HG03439 (cell line): ENCODE measurements around the gene CFAP97D2.
"Not testable (repeated sequence)": the region's sequence is repeated elsewhere in the genome, so short reads cannot be mapped to it uniquely, and the experiment has no call there.

Source experiments
- ATAC-seq: cut with Tn5 transposase; IDR thresholded peaks from one replicate; pipeline ENCODE4 v1.9.1; 2021; ENCODE audit warnings: mild to moderate bottlenecking, moderate library complexity; ENCODE audit not compliant: unreplicated experiment

The CFAP97D2 gene

DNA sequence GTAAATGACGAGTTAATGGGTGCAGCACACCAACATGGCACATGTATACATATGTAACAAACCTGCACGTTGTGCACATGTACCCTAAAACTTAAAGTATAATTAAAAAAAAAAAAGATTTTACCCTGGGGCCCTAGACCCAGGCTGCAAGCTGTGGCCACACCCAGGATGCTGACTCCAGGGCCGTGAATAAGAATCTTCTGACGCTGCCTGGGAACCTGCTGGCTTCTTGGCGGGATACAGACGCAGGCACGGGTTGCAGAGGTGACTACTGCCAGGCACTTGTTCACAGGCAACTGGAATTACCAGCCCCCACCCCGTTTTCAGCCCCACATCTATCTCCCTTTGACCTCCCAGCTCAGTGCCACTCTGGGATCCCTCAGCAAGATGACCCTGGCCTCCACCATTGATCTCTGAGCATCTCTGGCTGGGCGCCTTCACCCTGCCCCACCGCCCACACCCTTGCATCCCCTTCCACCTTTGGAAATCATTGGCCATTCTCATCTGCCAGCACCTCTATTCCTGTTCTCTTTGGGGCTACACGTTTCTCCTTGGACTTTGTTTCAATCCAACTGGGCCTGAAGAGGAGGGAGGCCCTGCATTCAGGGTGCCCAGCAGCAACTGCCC lies 21.1 kb upstream of the CFAP97D2 start:
- ATAC-seq = no peak

DNA sequence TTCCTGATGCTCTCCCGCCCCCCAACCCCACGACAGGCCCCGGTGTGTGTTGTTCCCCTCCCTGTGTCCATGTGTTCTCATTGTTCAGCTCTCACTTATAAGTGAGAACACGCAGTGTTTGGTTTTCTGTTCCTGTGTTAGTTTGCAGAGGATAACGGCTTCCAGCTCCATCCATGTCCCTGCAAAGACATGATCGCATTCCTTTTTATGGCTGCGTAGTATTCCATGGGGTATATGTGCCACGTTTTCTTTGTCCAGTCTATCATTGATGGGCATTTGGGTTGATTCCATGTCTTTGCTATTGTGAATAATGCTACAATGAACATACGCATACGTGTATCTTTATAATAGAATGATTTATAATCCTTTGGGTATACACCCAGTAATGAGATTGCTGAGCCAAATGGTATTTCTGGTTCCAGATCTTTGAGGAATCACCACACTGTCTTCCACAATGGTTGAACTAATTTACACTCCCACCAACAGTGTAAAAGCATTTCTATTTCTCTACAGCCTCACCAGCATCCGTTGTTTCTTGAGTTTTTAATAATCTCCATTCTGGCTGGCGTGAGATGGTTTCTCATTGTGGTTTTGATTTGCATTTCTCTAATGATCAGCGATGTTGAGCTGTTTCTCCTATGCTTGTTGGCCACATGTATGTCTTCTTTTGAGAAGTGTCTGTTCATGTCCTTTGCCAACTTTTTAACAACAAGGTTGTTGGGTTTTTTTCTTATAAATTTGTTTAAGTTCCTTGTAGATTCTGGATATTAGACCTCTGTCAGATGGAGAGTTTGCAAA lies 20.0 kb upstream of the CFAP97D2 start:
- ATAC-seq = not testable (repeated sequence)

DNA sequence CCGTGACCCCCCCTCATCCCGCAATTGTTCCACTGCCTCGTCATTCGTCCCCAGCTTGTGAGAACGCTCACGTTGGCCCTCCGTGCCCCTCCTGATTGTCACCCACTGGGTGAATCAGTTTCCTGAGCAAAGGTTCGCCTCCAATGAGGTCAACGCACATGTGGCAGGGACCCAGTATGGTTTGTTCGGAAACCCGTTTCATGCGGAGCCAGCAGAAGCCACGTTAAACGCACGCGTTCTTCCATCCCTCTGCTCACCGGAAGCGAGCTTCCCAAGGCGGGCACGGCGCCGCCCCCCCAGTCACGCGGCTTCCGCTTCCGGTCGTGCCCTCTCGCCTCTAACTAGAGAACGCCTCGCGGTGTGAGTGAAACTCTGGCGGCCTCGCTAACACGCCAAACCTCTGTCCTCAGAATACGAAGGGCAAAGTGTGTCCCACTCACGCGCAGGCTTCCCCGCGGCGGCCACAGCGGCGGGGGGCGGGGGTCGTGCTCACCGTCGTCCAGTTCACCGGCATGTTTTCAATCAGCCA lies 18.0 kb upstream of the CFAP97D2 start:
- ATAC-seq = no peak

- ATAC-seq = no peak
Observed at GRCh38 chr13:114161644-114162532, 17.2 kb upstream of the CFAP97D2 start.

DNA sequence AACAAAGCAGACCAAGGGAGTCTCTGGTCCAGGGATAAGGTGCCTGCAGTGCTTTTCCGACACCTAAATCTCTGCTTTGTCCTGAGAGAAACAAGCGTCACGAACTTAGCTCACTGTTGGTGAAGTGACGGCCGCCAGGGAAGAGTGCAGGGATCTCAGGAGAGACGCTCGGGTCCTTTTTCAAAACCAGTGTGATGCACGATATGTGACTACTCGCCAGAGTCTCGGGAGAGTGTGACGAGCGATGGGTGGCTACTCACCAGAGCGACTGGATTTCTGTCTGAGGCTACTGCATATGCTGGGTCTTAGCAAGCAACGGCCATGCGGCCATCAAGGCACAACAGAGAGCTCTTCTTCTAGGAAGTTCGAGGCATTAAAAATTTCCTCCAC lies 16.5 kb upstream of the CFAP97D2 start:
- no peak for ATAC-seq

DNA sequence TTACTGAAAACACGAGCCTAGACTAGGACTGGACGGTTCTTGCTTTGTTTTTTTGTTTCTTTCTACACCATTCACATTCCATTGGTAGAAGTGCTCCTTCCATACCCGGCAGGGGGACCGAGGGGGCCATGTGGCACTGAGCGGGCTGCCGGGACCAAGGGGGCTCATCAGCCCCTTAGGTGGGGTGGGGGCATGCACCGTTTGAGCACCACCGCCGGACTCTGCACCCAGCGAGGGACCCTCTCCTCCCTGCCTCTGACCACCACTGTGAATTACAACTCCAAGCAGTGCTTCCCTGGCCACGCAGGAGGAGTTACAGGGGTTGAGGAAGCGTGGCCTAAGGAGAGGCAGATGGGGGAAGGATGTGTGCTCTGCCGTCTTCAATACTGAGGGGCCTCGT lies 15.0 kb upstream of the CFAP97D2 start:
- ATAC-seq = no peak

DNA sequence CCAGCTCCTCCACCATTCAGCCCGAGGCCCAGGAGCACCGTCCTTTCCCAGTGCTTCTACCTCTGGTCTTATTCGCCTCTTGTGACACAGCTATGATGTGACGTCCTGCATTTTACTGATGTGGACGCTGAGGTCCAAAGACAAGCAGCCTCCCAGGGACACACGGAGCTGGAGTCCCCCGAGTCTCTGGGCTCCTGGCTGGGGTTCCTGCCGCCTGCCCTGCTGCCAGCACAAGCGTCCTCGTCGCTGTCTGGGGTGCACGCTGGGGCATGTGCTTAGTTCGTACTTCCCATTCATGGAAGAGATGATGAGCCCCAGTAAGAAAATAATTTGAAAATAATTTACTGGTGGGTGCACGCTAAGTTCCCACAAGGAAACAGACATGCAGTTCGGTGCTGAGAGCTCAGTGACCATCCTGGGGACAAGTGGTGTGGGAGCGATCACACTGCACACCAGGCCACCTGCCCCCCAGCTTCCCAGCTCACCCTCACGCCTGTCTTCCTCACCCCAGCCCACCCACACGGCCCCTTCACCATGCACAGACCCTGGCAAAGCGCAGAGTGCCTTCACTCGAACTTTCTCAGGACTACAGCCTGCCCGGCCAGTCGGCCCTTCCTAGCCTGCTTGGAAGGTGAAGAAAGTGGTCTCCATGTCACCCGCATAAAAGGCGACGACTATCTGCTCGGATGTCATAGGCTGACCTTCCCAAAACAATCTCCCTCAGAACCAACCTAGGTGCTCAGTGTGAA lies 14.2 kb upstream of the CFAP97D2 start:
- no peak for ATAC-seq

DNA sequence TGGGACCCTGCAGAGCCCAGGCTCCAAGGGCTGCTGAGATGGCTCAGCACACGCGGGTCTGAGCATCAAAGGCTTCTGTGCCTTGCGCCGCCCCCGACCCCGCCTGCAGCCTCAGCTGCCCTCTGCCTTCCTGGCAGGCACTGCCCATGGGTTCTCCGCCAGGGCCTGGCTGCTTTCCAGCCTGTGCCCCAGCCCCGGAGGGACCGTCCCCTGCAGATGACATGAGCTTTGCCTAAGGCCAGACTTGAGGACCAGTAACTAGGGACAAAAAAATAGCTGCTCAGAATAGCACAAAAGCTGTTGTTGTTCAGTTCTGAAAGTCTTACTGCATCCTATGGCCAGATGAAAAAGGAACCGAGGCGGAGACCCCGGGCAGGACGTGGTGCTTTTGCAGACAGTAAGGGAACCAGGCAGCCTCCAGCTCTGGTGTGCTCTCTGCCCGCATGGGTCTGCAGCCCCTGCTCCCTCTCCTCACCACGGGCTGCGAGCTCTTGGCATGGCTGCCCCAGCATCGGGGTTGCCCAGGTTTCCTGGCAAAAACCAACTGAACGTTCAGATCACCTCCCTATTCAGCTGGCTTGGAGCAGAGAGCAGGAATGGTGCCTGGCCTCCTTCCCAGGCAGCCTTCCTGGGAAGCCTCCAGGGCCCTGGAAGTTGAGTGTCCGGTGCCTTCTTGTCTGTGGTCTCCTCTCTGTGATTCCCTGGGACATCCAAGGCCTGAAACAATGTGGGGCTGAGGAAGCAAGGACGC lies 12.5 kb upstream of the CFAP97D2 start:
- ATAC-seq = no peak

GRCh38 chr13:114167426-114167825 lies 11.6 kb upstream of the CFAP97D2 start:
- ATAC-seq = no peak

DNA sequence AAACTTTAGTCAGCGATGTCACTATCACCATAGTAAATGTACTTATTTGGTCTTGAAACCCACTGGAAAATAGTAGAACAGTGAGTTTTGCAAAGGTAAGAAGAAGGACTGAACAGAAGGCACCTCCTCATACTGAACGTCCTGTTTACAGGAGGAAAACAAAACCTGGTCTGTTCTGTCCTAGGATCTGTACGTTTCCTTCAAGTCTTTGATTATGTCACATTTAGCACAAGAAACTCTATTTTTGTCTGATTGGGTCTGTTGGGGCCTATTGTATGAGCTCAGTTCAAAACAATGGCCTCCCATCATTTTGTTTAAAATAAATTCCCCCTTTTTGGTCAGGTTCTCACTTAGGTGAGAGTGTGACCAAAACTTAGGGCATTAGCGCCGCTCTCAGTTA lies 11.2 kb upstream of the CFAP97D2 start:
- no peak for ATAC-seq

- no peak for ATAC-seq
Observed at GRCh38 chr13:114173272-114173671, 5.8 kb upstream of the CFAP97D2 start.

DNA sequence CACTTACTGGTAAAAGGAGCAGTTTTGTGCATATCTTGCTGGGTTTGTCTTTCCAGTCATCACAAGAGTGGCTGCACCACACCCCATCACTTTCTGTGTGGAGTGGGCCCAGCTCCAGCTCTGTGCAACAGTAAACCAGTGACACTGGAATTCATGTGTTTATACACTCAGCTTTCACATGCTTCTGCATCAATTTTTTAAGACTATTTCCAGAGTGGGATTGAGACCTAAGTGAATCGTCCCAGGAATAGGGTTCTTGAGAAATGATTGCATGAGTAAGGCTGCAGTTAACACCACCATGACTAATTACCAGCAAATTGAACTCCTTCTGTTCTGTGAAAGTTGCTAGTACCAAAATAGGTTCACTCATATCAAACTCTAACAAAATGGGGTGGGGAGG lies 5.3 kb upstream of the CFAP97D2 start:
- ATAC-seq = no peak

DNA sequence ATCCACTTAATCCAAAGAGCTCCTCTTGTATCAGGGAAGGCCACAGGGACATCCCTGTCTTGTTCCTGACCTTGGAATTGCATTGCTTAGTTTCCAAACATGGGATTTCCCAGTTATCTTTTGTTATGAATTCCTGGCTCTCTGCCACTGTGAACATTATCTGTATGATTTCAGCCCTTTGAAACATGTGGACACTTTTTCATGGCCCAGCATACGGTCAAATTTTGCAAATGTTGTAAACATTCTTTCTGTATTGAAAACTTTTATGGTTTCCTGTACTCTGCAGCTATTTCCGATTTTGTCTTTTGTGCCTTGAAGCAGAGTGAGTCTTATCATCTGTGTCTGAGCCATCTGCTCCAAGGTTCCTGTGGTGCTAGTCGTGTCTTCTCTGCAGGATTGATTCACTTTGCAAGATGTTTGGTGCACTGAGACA lies 4.5 kb upstream of the CFAP97D2 start:
- ATAC-seq = no peak

DNA sequence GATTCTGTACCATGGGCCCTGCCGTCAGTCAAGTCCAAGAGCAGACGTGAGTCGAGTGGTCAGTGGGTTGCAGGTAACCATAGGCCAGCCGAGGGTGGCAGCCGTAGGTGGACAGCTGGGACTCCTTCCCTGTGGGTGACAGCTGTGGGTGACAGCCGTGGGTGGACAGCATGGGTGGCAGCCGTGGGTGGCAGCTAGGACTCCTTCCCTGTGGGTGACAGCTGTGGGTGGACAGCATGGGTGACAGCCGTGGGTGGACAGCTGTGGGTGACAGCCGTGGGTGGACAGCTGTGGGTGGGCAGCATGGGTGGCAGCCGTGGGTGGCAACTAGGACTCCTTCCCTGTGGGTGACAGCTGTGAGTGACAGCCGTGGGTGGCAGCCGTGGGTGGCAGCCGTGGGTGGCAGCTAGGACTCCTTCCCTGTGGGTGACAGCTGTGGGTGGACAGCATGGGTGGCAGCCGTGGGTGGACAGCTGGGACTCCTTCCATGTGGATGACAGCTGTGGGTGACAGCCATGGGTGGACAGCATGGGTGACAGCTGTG lies 2.6 kb upstream of the CFAP97D2 start:
- ATAC-seq = not testable (repeated sequence)

DNA sequence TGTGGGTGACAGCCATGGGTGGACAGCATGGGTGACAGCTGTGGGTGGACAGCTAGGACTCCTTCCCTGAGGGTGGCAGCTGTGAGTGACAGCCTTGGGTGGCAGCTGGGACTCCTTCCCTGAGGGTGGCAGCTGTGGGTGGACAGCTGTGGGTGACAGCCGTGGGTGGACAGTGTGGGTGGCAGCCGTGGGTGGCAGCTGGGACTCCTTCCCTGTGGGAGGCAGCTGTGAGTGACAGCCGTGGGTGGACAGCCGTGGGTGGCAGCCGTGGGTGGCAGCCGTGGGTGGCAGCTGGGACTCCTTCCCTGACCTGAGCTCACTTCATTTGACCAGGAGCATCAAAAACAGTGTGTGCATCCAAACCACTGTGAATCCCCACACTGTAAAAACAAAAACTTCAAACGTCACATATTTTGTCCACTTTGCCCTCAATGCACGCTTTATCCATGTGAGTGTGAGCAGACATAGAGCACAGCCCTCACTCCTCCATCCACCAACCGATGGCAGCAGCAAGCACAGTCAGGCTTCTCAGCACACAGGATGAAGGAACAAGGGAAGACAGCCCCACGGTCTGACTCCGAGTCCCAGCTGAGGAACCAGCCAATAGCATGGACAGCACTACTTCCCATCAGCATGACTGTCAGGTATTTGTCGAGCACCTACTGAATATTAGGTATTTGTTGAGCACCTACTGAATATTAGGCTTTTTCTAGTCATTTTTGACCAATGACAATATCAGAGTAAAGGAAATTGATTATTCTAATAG lies 1.6 kb upstream of the CFAP97D2 start:
- ATAC-seq = no peak

GRCh38 chr13:114185182-114185971 lies 6.3 kb downstream of the CFAP97D2 start:
- no peak for ATAC-seq

DNA sequence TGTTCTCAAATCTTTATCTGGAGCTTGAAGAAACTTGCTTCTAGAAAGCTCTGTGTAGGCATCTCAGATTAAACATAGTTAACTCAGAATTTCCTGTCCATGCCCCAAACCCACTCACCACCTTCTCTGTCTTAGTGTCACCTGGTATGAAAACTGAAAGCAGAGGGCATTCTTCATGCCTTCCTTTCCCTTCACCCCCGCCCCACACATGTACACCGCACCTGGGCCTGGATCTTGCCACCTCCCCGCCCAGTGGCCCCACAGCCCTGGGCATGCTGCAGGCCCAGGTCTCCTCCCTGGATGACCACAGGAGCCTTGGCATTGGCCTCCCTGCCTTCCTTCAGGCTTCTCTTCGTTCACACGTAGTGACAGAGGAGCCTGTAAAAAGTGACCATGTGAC lies 15.8 kb downstream of the CFAP97D2 start:
- no peak for ATAC-seq

DNA sequence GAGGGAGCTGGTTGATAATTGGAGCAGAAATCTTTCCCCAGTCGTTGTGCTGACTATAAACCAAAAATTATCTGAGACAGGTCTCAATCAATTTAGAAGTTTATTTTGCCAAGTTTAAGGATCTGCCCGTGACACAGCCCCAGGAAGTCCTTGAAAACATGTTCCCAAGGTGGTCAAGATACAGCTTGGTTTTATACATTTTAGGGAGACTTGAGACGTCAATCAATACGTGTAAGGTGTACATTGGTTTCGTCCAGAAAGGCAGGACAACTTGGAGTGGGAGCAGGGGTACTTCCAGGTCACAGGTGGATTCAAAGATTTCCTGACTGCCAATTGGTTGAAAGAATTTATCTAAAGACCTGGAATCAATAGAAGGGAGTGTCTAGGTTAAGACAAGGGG lies 17.6 kb downstream of the CFAP97D2 start:
- no peak for ATAC-seq
